Ascending aorta (tissue), 2 donors: Measurements from ENCODE around the gene DNAJC4. TPM values are rescaled to one million over a fixed set of nuclear protein-coding genes. Genes with fewer than 3 reads are reported as not detected.

Source experiments
- DNase-seq, 2 donors: peaks; one replicate each; pipeline ENCODE4 v3.0.0-alpha.2; 2019; ENCODE audit warnings: low spot score in 2 of 2
- H3K27ac ChIP-seq, 2 donors: fragments of 200-600 bp; sonication (generic); one replicate each; pipeline ENCODE4 v1.5.1; 2016 to 2017; ENCODE audit warnings: mild to moderate bottlenecking in 1 of 2
- H3K27me3 ChIP-seq: fragments of 200-600 bp; sonication (generic); one replicate; pipeline ENCODE4 v1.5.1; 2017
- H3K36me3 ChIP-seq, 2 donors: fragments of 200-600 bp; sonication (generic); one replicate each; pipeline ENCODE4 v1.5.1; 2016
- H3K4me1 ChIP-seq, 2 donors: fragments of 200-600 bp; sonication (generic); one replicate each; pipeline ENCODE4 v1.5.1; 2016 to 2017; ENCODE audit warnings: mild to moderate bottlenecking in 1 of 2
- H3K4me3 ChIP-seq, 2 donors: fragments of 200-600 bp; sonication (generic); one replicate each; pipeline ENCODE4 v1.5.1; 2016 to 2017; ENCODE audit warnings: mild to moderate bottlenecking in 1 of 2
- H3K9me3 ChIP-seq, 2 donors: fragments of 200-600 bp; sonication (generic); one replicate each; pipeline ENCODE4 v1.5.1; 2016
- CTCF ChIP-seq, 3 experiments: fragments of 200-600 bp in 2 of 3; fragments of 450-650 bp in 1 of 3; sonication (generic) in 2 of 3; IDR thresholded peaks; one replicate each; pipeline ENCODE4 v1.5.1; 2016 to 2019; ENCODE audit warnings: antibody characterized with exemption in 3 of 3, mild to moderate bottlenecking in 1 of 3, moderate library complexity in 1 of 3
- intact Hi-C: fragments of 100-400 bp; cut with DNase I; formaldehyde crosslinking; loops from one replicate; pipeline ENCODE4 v1.15.1; 2023
- total RNA-seq: library from RNA; depleted of rRNA; stranded (reverse); fragments of >200 nt; gene quantifications from one replicate; pipeline ENCODE4 v1.1.0, GENCODE V29; 2016

DNAJC4 gene
- total RNA-seq, 1 donor from 2014 or later = 43.1 TPM

- Histone ChIP-seq H3K36me3 (peaks cover 22 to 24% of the 10 kb centered on the region in 2 donors), H3K4me3 (peak overlapping the region; percentile 74 to 86), H3K4me1 (peaks cover 15 to 29% of the 10 kb centered on the region in 2 donors), H3K27ac (peak overlapping the region; percentile 53 to 68), H3K27me3 (no peaks in the 10 kb centered on the region), H3K9me3 (no peaks in the 10 kb centered on the region)
- no peak for TF ChIP-seq CTCF (IDR thresholded peaks at IDR 0.05)
- intact Hi-C loops = loop anchor here (1.0 kb wide), 2 partner anchors 18 to 53 kb away; no protein-coding TSS in a partner anchor
- no peak for DNase-seq
Observed at GRCh38 chr11:64251753-64252002, 21.3 kb downstream of the DNAJC4 start.

- Histone ChIP-seq H3K9me3 (no peaks in the 10 kb centered on the region), H3K27me3 (no peaks in the 10 kb centered on the region), H3K27ac (peak overlapping the region; percentile 53 to 68), H3K4me1 (peaks cover 12 to 29% of the 10 kb centered on the region in 2 donors), H3K36me3 (peaks cover 26 to 30% of the 10 kb centered on the region in 2 donors), H3K4me3 (peak overlapping the region; percentile 74 to 86)
- TF ChIP-seq CTCF (IDR thresholded peaks at IDR 0.05) = peak in 2 of 3 experiments; percentile 26 to 40
- intact Hi-C loops = no loop called here
- DNase-seq = no peak
Observed at GRCh38 chr11:64252003-64252872, 21.9 kb downstream of the DNAJC4 start.

DNA sequence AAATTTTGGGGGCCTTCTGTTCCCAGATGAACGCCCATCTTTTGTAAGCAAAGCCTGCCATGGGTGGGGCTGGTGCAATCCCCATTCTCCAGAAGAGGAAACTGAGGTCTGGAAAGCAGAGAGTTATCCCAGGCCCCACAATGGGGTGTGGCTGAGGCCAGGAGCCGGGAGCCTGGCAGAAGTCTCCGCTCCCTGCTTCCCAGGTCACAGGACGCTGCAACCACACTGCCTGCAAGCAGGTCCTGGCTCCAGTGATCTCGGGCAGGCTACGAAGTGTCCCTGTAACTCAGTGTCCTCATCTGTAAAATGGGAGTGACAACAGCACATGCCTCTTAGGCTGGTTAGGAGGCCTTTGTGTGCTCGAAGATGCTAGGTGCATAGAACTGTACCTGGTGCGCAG lies 22.7 kb downstream of the DNAJC4 start:
- Histone ChIP-seq H3K36me3 (peaks cover 29 to 35% of the 10 kb centered on the region in 2 donors), H3K27ac (peak overlapping the region; percentile 53 to 68), H3K4me1 (peaks cover 7 to 25% of the 10 kb centered on the region in 2 donors), H3K9me3 (no peaks in the 10 kb centered on the region), H3K27me3 (no peaks in the 10 kb centered on the region), H3K4me3 (peak overlapping the region; percentile 74 to 86)
- intact Hi-C loops = no loop called here
- TF ChIP-seq CTCF (IDR thresholded peaks at IDR 0.05) = no peak
- no peak for DNase-seq

DNA sequence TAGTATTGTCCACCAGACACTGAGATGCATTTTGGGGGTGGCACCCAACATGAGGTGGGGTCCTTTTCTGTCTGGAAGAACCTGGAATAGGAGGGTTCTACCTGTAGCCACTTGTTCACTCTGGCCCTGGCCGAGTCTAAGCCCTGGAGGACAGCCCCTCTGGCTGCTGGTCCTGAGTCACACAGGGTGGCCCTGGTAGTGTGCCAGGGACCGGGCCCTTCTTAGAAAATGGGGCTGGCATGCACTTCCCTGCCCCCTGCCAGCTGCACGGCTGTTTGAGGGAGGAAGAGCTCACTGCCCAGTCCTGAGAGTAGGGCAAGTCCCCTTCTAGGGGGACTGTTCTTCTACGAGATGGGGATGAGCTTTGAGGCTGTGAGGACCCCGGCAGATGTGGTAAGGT lies 23.1 kb downstream of the DNAJC4 start:
- no peaks in the 10 kb centered on the region for H3K9me3 ChIP-seq
- TF ChIP-seq CTCF (IDR thresholded peaks at IDR 0.05) = no peak
- H3K27ac ChIP-seq = peak overlapping the region; percentile 45 to 53
- no peak for DNase-seq
- intact Hi-C loops = no loop called here
- H3K36me3 ChIP-seq = peaks cover 33 to 39% of the 10 kb centered on the region in 2 donors
- H3K27me3 ChIP-seq = no peaks in the 10 kb centered on the region
- H3K4me1 ChIP-seq = peaks cover 7 to 25% of the 10 kb centered on the region in 2 donors
- H3K4me3 ChIP-seq = peak overlapping the region in 1 of 2 donors; percentile 74

- Histone ChIP-seq H3K36me3 (peaks cover 41 to 48% of the 10 kb centered on the region in 2 donors), H3K27me3 (no peaks in the 10 kb centered on the region), H3K4me1 (peaks cover 7 to 25% of the 10 kb centered on the region in 2 donors), H3K4me3 (no peak overlapping the region), H3K9me3 (no peaks in the 10 kb centered on the region), H3K27ac (peak overlapping the region; percentile 34 to 45)
- no peak for DNase-seq
- TF ChIP-seq CTCF (IDR thresholded peaks at IDR 0.05) = no peak
- intact Hi-C loops = no loop called here
Observed at GRCh38 chr11:64254326-64254725, 24.0 kb downstream of the DNAJC4 start.
